Neural cell (in vitro differentiated cells): ENCODE data around the gene TMEM187.

ENCODE experiments used
- CTCF ChIP-seq: fragments of 450-650 bp; IDR thresholded peaks from 2 replicates; pipeline ENCODE4 v1.5.1; 2014; ENCODE audit warnings: antibody characterized with exemption, mild to moderate bottlenecking, moderate library complexity; ENCODE audit not compliant: poor library complexity, severe bottlenecking
- EZH2 ChIP-seq: fragments of 200-600, 300-800 bp; shearing (Covaris generic), sonication (generic); IDR thresholded peaks from 2 replicates; pipeline ENCODE4 v1.6.1; 2014; ENCODE audit warnings: antibody characterized with exemption, low read length, borderline replicate concordance, mild to moderate bottlenecking; ENCODE audit not compliant: insufficient read depth, poor library complexity, severe bottlenecking
- REST ChIP-seq: IDR thresholded peaks from 2 replicates; pipeline ENCODE4 v1.6.1; 2012; ENCODE audit warnings: borderline replicate concordance
- SMC3 ChIP-seq: fragments of 450-650 bp; conservative IDR thresholded peaks from 2 replicates; pipeline ENCODE4 v1.6.1; 2014; ENCODE audit warnings: antibody characterized with exemption, mild to moderate bottlenecking, moderate library complexity; ENCODE audit not compliant: poor library complexity

GRCh38 chrX:154024271-154024670 lies 51.7 kb downstream of the TMEM187 start:
- no peak for TF ChIP-seq CTCF
- no peak for TF ChIP-seq EZH2
- no peak for TF ChIP-seq REST
- TF ChIP-seq SMC3, result no peak
